HCT116 (cell line): ENCODE data around the gene P3H3. TPM values are rescaled to one million over a fixed set of nuclear protein-coding genes. Genes with fewer than 3 reads are reported as not detected.

Experiments used
- ATAC-seq: fragments of 200-7000 bp; cut with Tn5 transposase; 2 replicates; pipeline ENCODE4 v1.9.1; 2020; ENCODE audit warnings: mild to moderate bottlenecking, moderate library complexity
- BruUV-seq: library from RNA; stranded (reverse); fragments of 400-500 nt; replicated peaks from 2 replicates; lab custom pipeline; 2021; lab: Mats Ljungman, UMichigan
- CTCF ChIA-PET: fragments of 300-600 bp; sonication (Branson Sonifier 250); formaldehyde crosslinking; loops from one replicate; lab custom pipeline; 2021; ENCODE audit warnings: antibody characterized with exemption; lab: Charles Lee
- POLR2A ChIA-PET: fragments of 300-600, 350-600 bp; sonication (Branson Sonifier 250); formaldehyde crosslinking; loops from one replicate; lab custom pipeline; 2021; ENCODE audit warnings: antibody characterized with exemption; lab: Charles Lee
- RAD21 ChIA-PET, 2 experiments: fragments of 300-600 bp; sonication (Branson Sonifier 250); formaldehyde crosslinking; loops; one replicate each; lab custom pipeline; 2023; ENCODE audit warnings: low total read pairs in 2 of 2; ENCODE audit not compliant: uncharacterized antibody in 2 of 2, unreplicated experiment in 2 of 2, low non-redundant PET in 1 of 2; lab: Charles Lee
- DNase-seq: peaks from one replicate; pipeline ENCODE4 v3.0.0-alpha.2; 2010; ENCODE audit warnings: low read depth, low spot score
- H2AFZ ChIP-seq: fragments of 200-600 bp; shearing (Covaris generic), sonication (generic); 2 replicates; pipeline ENCODE4 v1.6.1; 2017; ENCODE audit warnings: low read depth, mixed run types, mixed read lengths, antibody characterized with exemption, low read length; ENCODE audit not compliant: poor library complexity, severe bottlenecking
- H3K27ac ChIP-seq: 2 replicates; pipeline ENCODE4 v1.5.1; 2012; ENCODE audit warnings: low read depth, low read length
- H3K27me3 ChIP-seq: fragments of 200-600 bp; sonication (generic); 2 replicates; pipeline ENCODE4 v1.6.1; 2016; ENCODE audit warnings: mixed run types, low read length, mixed read lengths; ENCODE audit not compliant: insufficient read depth
- H3K36me3 ChIP-seq, 2 experiments: fragments of 200-500 bp in 1 of 2; fragments of 200-600 bp in 1 of 2; sonication (Bioruptor generic) in 1 of 2; sonication (generic) in 1 of 2; 2 replicates each; pipeline versions ENCODE4 v1.5.1 to v1.6.1; 2014 to 2016; ENCODE audit warnings: low read length in 2 of 2, inconsistent platforms in 1 of 2, mixed read lengths in 1 of 2, mixed run types in 1 of 2; ENCODE audit not compliant: insufficient read depth in 2 of 2, control insufficient read depth in 1 of 2
- H3K4me1 ChIP-seq, 2 experiments: fragments of 200-600 bp in 1 of 2; sonication (generic) in 1 of 2; 2 replicates each; pipeline versions ENCODE4 v1.5.1 to v1.6.1; 2012 to 2017; ENCODE audit warnings: low read length in 2 of 2, inconsistent platforms in 1 of 2, mild to moderate bottlenecking in 1 of 2, mixed read lengths in 1 of 2, mixed run types in 1 of 2, moderate library complexity in 1 of 2; ENCODE audit not compliant: insufficient read depth in 2 of 2, control insufficient read depth in 1 of 2
- H3K4me2 ChIP-seq: fragments of 200-600 bp; sonication (generic); 2 replicates; pipeline ENCODE4 v1.6.1; 2017; ENCODE audit warnings: mixed run types, low read length, mixed read lengths
- H3K4me3 ChIP-seq, 2 experiments: fragments of 200-600 bp in 1 of 2; sonication (generic) in 1 of 2; replicated peaks in 1 of 2; 2 replicates each; pipeline ENCODE4 v1.5.1; 2011 to 2016; ENCODE audit warnings: low read length in 2 of 2, control low read depth in 1 of 2, low read depth in 1 of 2, mild to moderate bottlenecking in 1 of 2, mixed read lengths in 1 of 2, mixed run types in 1 of 2
- H3K79me2 ChIP-seq: fragments of 200-600 bp; sonication (generic); 2 replicates; pipeline ENCODE4 v1.6.1; 2017; ENCODE audit warnings: mild to moderate bottlenecking, mixed run types, low read length, moderate library complexity, mixed read lengths; ENCODE audit not compliant: insufficient read depth
- H3K9ac ChIP-seq: fragments of 200-600 bp; sonication (generic); 2 replicates; pipeline ENCODE4 v1.6.1; 2016; ENCODE audit warnings: low read length, mixed read lengths
- H3K9me2 ChIP-seq: fragments of 200-600 bp; sonication (generic), shearing (Covaris generic); 2 replicates; pipeline ENCODE4 v1.6.1; 2017; ENCODE audit warnings: mixed run types, mild to moderate bottlenecking, moderate library complexity; ENCODE audit not compliant: insufficient read depth
- H3K9me3 ChIP-seq, 2 experiments: fragments of 200-500 bp in 1 of 2; fragments of 200-600 bp in 1 of 2; sonication (Bioruptor generic) in 1 of 2; sonication (generic) in 1 of 2; 2 replicates each; pipeline ENCODE4 v1.6.1; 2014 to 2017; ENCODE audit warnings: low read length in 2 of 2, mixed read lengths in 2 of 2, inconsistent platforms in 1 of 2, low read depth in 1 of 2, mild to moderate bottlenecking in 1 of 2, mixed run types in 1 of 2, moderate library complexity in 1 of 2; ENCODE audit not compliant: control insufficient read depth in 1 of 2, insufficient read depth in 1 of 2
- H4K20me1 ChIP-seq: fragments of 200-600 bp; sonication (generic), shearing (Covaris generic); 2 replicates; pipeline ENCODE4 v1.6.1; 2017; ENCODE audit warnings: mixed run types, mild to moderate bottlenecking, moderate library complexity; ENCODE audit not compliant: insufficient read depth
- CBX3 ChIP-seq: IDR thresholded peaks from 2 replicates; pipeline ENCODE4 v1.6.1; 2012; ENCODE audit warnings: low read depth
- CEBPB ChIP-seq: IDR thresholded peaks from 2 replicates; pipeline ENCODE4 v1.6.1; 2012; ENCODE audit warnings: low read depth
- ELF1 ChIP-seq: IDR thresholded peaks from 2 replicates; pipeline ENCODE4 v1.6.1; 2012; ENCODE audit warnings: low read depth, borderline replicate concordance
- EZH2 ChIP-seq: fragments of 200-600 bp; sonication (generic); IDR thresholded peaks from 2 replicates; pipeline ENCODE4 v1.6.1; 2017; ENCODE audit warnings: antibody characterized with exemption, mixed run types
- JUND ChIP-seq: IDR thresholded peaks from 2 replicates; pipeline ENCODE4 v1.6.1; 2012
- POLR2A ChIP-seq: IDR thresholded peaks from 2 replicates; pipeline ENCODE4 v1.7.0; 2011; ENCODE audit warnings: borderline replicate concordance; ENCODE audit not compliant: insufficient read depth, insufficient read length; ENCODE audit errors: extremely low read depth
- RAD21 ChIP-seq: IDR thresholded peaks from 2 replicates; pipeline ENCODE4 v1.6.1; 2012; ENCODE audit warnings: low read depth, mild to moderate bottlenecking
- SIN3A ChIP-seq: IDR thresholded peaks from 2 replicates; pipeline ENCODE4 v1.6.1; 2012; ENCODE audit warnings: low read depth
- SP1 ChIP-seq: IDR thresholded peaks from 2 replicates; pipeline ENCODE4 v1.6.1; 2012; ENCODE audit warnings: low read depth
- SRF ChIP-seq: IDR thresholded peaks from 2 replicates; pipeline ENCODE4 v1.6.1; 2012; ENCODE audit warnings: low read depth
- TCF7L2 ChIP-seq: IDR thresholded peaks from 2 replicates; pipeline ENCODE4 v1.7.0; 2011; ENCODE audit warnings: borderline replicate concordance, inconsistent platforms; ENCODE audit not compliant: insufficient read depth, insufficient read length; ENCODE audit errors: extremely low read depth
- YY1 ChIP-seq: IDR thresholded peaks from 2 replicates; pipeline ENCODE4 v1.6.1; 2011; ENCODE audit warnings: low read length, low read depth, moderate library complexity, mild to moderate bottlenecking; ENCODE audit not compliant: insufficient replicate concordance; ENCODE audit errors: extremely low read depth
- ZFX ChIP-seq: fragments of 450-650 bp; IDR thresholded peaks from 2 replicates; pipeline ENCODE4 v1.6.1; 2017
- ZNF274 ChIP-seq: fragments of 200-500 bp; sonication (Bioruptor generic); IDR thresholded peaks from 2 replicates; pipeline ENCODE4 v1.6.1; 2014; ENCODE audit warnings: mild to moderate bottlenecking, low read depth, low read length, inconsistent platforms
- intact Hi-C: fragments of 100-400 bp; cut with micrococcal nuclease; formaldehyde crosslinking; loops from 2 replicates; pipeline ENCODE4 v1.10.0; 2022
- total RNA-seq: library from RNA; stranded (reverse); gene quantifications from one replicate; pipeline ENCODE4 v1.2.1, GENCODE V29; 2021; ENCODE audit not compliant: unreplicated experiment
- TF ChIP-seq, protein P1 (sequence below), 3 experiments: fragments of 200-600 bp in 1 of 3; sonication (generic) in 1 of 3; IDR thresholded peaks in 2 of 3; conservative IDR thresholded peaks in 1 of 3; 2 replicates each; pipeline ENCODE4 v1.5.1; 2012 to 2017; ENCODE audit warnings: low read depth in 2 of 3, low read length in 2 of 3, antibody characterized with exemption in 1 of 3, borderline replicate concordance in 1 of 3, control low read depth in 1 of 3, mild to moderate bottlenecking in 1 of 3, mixed read lengths in 1 of 3, mixed run types in 1 of 3, moderate library complexity in 1 of 3; ENCODE audit not compliant: insufficient read depth in 1 of 3
- TF ChIP-seq, protein P2 (sequence below): IDR thresholded peaks from 2 replicates; pipeline ENCODE4 v1.6.1; 2012; ENCODE audit warnings: low read depth
- TF ChIP-seq, protein P3 (sequence below): IDR thresholded peaks from 2 replicates; pipeline ENCODE4 v1.6.1; 2012
- TF ChIP-seq, protein P4 (sequence below): IDR thresholded peaks from 2 replicates; pipeline ENCODE4 v1.6.1; 2011; ENCODE audit warnings: mild to moderate bottlenecking, low read length, moderate library complexity; ENCODE audit not compliant: insufficient replicate concordance; ENCODE audit errors: extremely low read depth

P3H3 gene
- total RNA-seq, 1 experiment from 2014 or later = 32.2 TPM

DNA sequence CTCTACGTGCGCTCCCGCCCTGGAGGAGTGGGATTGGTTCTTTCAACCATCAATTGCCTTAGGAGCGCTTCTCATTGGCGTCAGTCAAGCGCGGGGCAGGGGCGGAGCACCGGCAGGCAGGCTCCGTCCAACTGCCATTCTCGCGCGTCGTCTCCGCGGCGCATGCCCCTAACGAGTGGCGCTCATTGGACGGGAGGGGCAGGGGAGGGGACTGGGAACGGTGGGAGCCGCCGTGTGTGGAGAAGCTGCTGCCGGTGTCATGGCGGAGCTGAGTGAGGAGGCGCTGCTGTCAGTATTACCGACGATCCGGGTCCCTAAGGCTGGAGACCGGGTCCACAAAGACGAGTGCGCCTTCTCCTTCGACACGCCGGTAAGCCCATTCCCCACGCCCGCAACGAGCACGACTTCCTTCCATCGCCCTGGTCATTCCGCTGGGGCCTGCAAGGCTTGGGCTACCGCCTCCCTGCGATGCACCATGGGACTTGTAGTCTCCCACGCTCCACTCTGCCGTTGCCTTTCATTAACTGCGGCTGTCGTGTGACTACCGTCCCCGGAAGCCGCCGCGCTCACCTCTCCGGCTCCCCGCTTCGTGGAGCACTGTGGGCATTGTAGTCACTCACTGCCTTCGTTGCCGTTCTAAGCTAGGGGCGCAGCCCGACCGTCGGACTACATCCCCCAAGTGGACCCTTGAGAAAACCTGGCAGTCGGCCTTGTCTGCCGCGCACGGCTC is 23.9 kb downstream of the P3H3 start, which contains the start of gene USP5:
Gene USP5, plus strand, starts transcription at position 230 of the 730 bp plus-strand sequence. Its CDS starts 30 bp downstream, at position 260.
- H3K4me2 ChIP-seq = peak within 1 kb of the TSS; percentile 100
- TSS peak; percentile 77 for BruUV-seq
- intact Hi-C loops = loop anchor here (5.0 kb wide), 1 partner anchor 245 kb away; the partner anchor contains the start of gene CHD4
- peaks cover 31 to 48% of the 10 kb centered on the region in 2 experiments; a peak in 3 of 4 replicates for H3K36me3 ChIP-seq
- ChIA-PET POLR2A (interaction anchor here (0.6 to 8.9 kb wide), 19 partner anchors 9 to 638 kb away, joined by 3 to 186 read pairs (median 8); partner anchors contain the start of genes C12orf57, COPS7A, GAPDH and GNB3), RAD21 (interaction anchor here in 1 of 2 experiments (1.5 kb wide), 1 partner anchor 21 kb away, joined by 5 read pairs; the partner anchor contains the start of gene SPSB2), CTCF (interaction anchor here (0.6 to 3.4 kb wide), 13 partner anchors 17 to 128 kb away, joined by 3 to 38 read pairs (median 5); partner anchors contain the start of genes COPS7A, MLF2, P3H3 and SPSB2)
- DNase-seq (peak; percentile 100), ATAC-seq (peak; percentile 81)
- peaks cover 49% of the 10 kb centered on the region for H3K79me2 ChIP-seq
- H3K4me1 ChIP-seq = peaks cover 15 to 31% of the 10 kb centered on the region in 2 experiments
- no peaks in the 10 kb centered on the region for H4K20me1 ChIP-seq
- no peaks in the 10 kb centered on the region for H3K9me3 ChIP-seq
- no peaks in the 10 kb centered on the region for H3K27me3 ChIP-seq
- H2AFZ ChIP-seq = peak within 1 kb of the TSS; percentile 85
- no peaks in the 10 kb centered on the region for H3K9me2 ChIP-seq
- H3K9ac ChIP-seq = peak within 1 kb of the TSS; percentile 89
- H3K27ac ChIP-seq = peak within 1 kb of the TSS; percentile 77
- peak within 1 kb of the TSS; percentile 67 to 94 for H3K4me3 ChIP-seq
- TF ChIP-seq ZNF274 = no peak
- TF ChIP-seq, protein P1, sequence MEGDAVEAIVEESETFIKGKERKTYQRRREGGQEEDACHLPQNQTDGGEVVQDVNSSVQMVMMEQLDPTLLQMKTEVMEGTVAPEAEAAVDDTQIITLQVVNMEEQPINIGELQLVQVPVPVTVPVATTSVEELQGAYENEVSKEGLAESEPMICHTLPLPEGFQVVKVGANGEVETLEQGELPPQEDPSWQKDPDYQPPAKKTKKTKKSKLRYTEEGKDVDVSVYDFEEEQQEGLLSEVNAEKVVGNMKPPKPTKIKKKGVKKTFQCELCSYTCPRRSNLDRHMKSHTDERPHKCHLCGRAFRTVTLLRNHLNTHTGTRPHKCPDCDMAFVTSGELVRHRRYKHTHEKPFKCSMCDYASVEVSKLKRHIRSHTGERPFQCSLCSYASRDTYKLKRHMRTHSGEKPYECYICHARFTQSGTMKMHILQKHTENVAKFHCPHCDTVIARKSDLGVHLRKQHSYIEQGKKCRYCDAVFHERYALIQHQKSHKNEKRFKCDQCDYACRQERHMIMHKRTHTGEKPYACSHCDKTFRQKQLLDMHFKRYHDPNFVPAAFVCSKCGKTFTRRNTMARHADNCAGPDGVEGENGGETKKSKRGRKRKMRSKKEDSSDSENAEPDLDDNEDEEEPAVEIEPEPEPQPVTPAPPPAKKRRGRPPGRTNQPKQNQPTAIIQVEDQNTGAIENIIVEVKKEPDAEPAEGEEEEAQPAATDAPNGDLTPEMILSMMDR (IDR thresholded peaks at IDR 0.05 in 2 of 3, conservative IDR thresholded peaks at IDR 0.05 in 1 of 3; ENCODE audit: borderline replicate concordance in 1 of 3, insufficient read depth in 1 of 3, low read depth in 2 of 3, low read length in 2 of 3) = no peak
- TF ChIP-seq, protein P2, sequence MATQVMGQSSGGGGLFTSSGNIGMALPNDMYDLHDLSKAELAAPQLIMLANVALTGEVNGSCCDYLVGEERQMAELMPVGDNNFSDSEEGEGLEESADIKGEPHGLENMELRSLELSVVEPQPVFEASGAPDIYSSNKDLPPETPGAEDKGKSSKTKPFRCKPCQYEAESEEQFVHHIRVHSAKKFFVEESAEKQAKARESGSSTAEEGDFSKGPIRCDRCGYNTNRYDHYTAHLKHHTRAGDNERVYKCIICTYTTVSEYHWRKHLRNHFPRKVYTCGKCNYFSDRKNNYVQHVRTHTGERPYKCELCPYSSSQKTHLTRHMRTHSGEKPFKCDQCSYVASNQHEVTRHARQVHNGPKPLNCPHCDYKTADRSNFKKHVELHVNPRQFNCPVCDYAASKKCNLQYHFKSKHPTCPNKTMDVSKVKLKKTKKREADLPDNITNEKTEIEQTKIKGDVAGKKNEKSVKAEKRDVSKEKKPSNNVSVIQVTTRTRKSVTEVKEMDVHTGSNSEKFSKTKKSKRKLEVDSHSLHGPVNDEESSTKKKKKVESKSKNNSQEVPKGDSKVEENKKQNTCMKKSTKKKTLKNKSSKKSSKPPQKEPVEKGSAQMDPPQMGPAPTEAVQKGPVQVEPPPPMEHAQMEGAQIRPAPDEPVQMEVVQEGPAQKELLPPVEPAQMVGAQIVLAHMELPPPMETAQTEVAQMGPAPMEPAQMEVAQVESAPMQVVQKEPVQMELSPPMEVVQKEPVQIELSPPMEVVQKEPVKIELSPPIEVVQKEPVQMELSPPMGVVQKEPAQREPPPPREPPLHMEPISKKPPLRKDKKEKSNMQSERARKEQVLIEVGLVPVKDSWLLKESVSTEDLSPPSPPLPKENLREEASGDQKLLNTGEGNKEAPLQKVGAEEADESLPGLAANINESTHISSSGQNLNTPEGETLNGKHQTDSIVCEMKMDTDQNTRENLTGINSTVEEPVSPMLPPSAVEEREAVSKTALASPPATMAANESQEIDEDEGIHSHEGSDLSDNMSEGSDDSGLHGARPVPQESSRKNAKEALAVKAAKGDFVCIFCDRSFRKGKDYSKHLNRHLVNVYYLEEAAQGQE = no peak
- TF ChIP-seq ELF1 = no peak
- no peak for TF ChIP-seq CEBPB
- TF ChIP-seq POLR2A = no peak
- TF ChIP-seq RAD21 = no peak
- TF ChIP-seq, protein P3, sequence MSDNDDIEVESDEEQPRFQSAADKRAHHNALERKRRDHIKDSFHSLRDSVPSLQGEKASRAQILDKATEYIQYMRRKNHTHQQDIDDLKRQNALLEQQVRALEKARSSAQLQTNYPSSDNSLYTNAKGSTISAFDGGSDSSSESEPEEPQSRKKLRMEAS = no peak
- peak; percentile 59 for TF ChIP-seq TCF7L2
- peak; percentile 97; the same call in 1 of the 2 replicates for TF ChIP-seq ZFX
- no peak for TF ChIP-seq SP1
- no peak for TF ChIP-seq EZH2
- peak; percentile 81 for TF ChIP-seq YY1
- TF ChIP-seq, protein P4, sequence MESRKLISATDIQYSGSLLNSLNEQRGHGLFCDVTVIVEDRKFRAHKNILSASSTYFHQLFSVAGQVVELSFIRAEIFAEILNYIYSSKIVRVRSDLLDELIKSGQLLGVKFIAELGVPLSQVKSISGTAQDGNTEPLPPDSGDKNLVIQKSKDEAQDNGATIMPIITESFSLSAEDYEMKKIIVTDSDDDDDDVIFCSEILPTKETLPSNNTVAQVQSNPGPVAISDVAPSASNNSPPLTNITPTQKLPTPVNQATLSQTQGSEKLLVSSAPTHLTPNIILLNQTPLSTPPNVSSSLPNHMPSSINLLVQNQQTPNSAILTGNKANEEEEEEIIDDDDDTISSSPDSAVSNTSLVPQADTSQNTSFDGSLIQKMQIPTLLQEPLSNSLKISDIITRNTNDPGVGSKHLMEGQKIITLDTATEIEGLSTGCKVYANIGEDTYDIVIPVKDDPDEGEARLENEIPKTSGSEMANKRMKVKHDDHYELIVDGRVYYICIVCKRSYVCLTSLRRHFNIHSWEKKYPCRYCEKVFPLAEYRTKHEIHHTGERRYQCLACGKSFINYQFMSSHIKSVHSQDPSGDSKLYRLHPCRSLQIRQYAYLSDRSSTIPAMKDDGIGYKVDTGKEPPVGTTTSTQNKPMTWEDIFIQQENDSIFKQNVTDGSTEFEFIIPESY = peak; percentile 37
- TF ChIP-seq JUND = no peak
- TF ChIP-seq SIN3A = no peak
- no peak for TF ChIP-seq SRF
- no peak for TF ChIP-seq CBX3
